Activated CD4-positive, alpha-beta T cell treated with anti-CD3 and anti-CD28 coated beads for 36 hours (primary cell): ENCODE measurements around the gene BUB3. TPM values are rescaled to one million over a fixed set of nuclear protein-coding genes. Genes with fewer than 3 reads are reported as not detected.

Experiments used
- ATAC-seq: fragments of 200-7000 bp; cut with Tn5 transposase; one replicate; pipeline ENCODE4 v1.10.0; 2021; ENCODE audit warnings: mild to moderate bottlenecking, moderate library complexity
- CTCF ChIA-PET: fragments of 350-600 bp; sonication (Branson Sonifier 250); formaldehyde crosslinking; loops from one replicate; lab custom pipeline; 2021; ENCODE audit warnings: antibody characterized with exemption; lab: Charles Lee
- POLR2A ChIA-PET: fragments of 350-600 bp; sonication (Branson Sonifier 250); formaldehyde crosslinking; loops from one replicate; lab custom pipeline; 2021; ENCODE audit warnings: antibody characterized with exemption, inconsistent platforms; lab: Charles Lee
- DNase-seq: peaks from one replicate; pipeline ENCODE4 v3.0.0-alpha.2; 2020
- H3K27ac Mint-ChIP-seq: one replicate; pipeline ENCODE4 v1.8.0; 2021; ENCODE audit warnings: mixed read lengths
- H3K27me3 Mint-ChIP-seq: one replicate; pipeline ENCODE4 v1.8.0; 2021; ENCODE audit warnings: mixed read lengths
- H3K36me3 Mint-ChIP-seq: one replicate; pipeline ENCODE4 v1.8.0; 2021; ENCODE audit warnings: low read depth, mixed read lengths
- H3K4me1 Mint-ChIP-seq: one replicate; pipeline ENCODE4 v1.8.0; 2021; ENCODE audit warnings: mixed read lengths
- H3K4me3 Mint-ChIP-seq: one replicate; pipeline ENCODE4 v1.8.0; 2021; ENCODE audit warnings: mild to moderate bottlenecking, moderate library complexity, mixed read lengths
- H3K9me3 Mint-ChIP-seq: one replicate; pipeline ENCODE4 v1.8.0; 2021; ENCODE audit warnings: low read depth, mixed read lengths
- intact Hi-C, 2 experiments: fragments of 100-400 bp; cut with DNase I in 1 of 2; cut with micrococcal nuclease in 1 of 2; formaldehyde crosslinking; loops; one replicate each; pipeline versions ENCODE4 v1.14.2 to v1.15.1; 2022 to 2024; cut with DNase I, micrococcal nuclease
- total RNA-seq, 2 experiments: library from RNA; stranded (reverse); gene quantifications; one replicate each; pipeline ENCODE4 v1.2.3, GENCODE V29; 2021

The BUB3 gene, protein sequence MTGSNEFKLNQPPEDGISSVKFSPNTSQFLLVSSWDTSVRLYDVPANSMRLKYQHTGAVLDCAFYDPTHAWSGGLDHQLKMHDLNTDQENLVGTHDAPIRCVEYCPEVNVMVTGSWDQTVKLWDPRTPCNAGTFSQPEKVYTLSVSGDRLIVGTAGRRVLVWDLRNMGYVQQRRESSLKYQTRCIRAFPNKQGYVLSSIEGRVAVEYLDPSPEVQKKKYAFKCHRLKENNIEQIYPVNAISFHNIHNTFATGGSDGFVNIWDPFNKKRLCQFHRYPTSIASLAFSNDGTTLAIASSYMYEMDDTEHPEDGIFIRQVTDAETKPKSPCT
- total RNA-seq, result 100 to 1,000 TPM; 230 to 242 TPM

DNA sequence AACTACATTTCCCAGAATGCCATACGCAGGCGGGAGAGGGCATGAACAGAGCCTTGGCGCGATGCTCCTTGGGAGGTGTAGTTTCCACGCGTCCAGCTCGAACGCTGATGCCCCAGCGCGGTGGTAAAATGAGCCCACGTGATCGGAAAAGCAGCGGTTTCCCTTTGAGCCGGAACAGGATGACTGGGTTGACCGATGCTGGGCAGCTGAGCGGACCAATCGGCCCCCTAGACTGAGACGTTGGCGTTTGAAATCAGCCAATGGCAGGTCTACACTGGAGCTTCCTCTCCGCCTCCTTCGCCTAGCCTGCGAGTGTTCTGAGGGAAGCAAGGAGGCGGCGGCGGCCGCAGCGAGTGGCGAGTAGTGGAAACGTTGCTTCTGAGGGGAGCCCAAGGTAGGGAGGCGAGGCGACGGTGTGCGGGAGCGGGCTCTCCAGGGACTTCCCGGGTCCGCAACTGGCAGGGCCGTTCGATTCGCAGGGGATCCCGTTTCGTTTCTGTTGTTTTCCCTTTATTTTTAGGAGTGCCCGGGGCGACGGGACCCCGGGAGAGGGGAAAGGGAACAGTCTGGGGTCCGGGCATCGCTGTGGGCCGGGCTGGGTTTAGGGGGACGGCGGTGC, at the start of gene BUB3:
BUB3 (plus strand) TSS at position 311 of the 619 bp plus-strand sequence. CDS start 516 bp downstream, outside the sequence.
- H3K36me3 Mint-ChIP-seq, result peaks cover 46% of the 10 kb centered on the region
- peak within 1 kb of the TSS; percentile 100 for H3K4me3 Mint-ChIP-seq
- CTCF ChIA-PET, result interaction anchor here (0.6 to 1.4 kb wide), 6 partner anchors 9 to 176 kb away, joined by 3 to 11 read pairs (median 4); no protein-coding TSS in a partner anchor
- H3K27me3 Mint-ChIP-seq, result peaks cover 8% of the 10 kb centered on the region
- H3K9me3 Mint-ChIP-seq, result peaks cover 4% of the 10 kb centered on the region
- H3K4me1 Mint-ChIP-seq, result peaks cover 72% of the 10 kb centered on the region
- ATAC-seq, result peak; percentile 90
- intact Hi-C loops, result loop anchor here (1.0 to 10.0 kb wide), 17 partner anchors 133 to 1763 kb away; partner anchors contain the start of genes C10orf88 (in 2 of the 2), FAM24B (in 2 of the 2), IKZF5 (in 2 of the 2) and ATE1 (in 1 of the 2)
- peak; percentile 97 for DNase-seq
- POLR2A ChIA-PET, result interaction anchor here (0.6 to 1.2 kb wide), 2 partner anchors 9 to 30 kb away, joined by 4 read pairs; no protein-coding TSS in a partner anchor
- H3K27ac Mint-ChIP-seq, result peak within 1 kb of the TSS; percentile 100

DNA sequence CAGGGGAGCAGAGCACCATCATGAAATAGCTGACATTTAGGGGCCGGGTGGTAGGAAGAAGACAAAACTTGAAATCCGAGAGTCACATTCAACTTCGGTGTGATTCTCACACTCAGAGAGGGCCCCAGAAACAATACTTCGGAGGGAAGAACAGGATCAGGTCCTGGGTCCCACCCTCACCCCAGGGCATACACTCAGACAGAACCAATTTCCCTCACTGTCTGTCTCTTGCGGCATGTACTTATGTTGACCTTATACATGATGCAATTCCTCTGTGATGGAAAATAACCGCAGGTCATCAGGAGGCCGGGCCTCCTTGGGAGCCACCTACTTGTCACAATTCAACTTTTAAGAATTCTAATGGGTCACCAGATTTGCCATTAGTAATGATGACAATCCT, 44.7 kb upstream of the BUB3 start:
- CTCF ChIA-PET, result no interaction called here

GRCh38 chr10:123117644-123118417, 36.4 kb upstream of the BUB3 start:
- POLR2A ChIA-PET, result no interaction called here
- H3K4me1 Mint-ChIP-seq, result no peaks in the 10 kb centered on the region
- H3K36me3 Mint-ChIP-seq, result no peaks in the 10 kb centered on the region
- H3K27me3 Mint-ChIP-seq, result peaks cover 33% of the 10 kb centered on the region
- intact Hi-C loops, result no loop called here
- no peaks in the 10 kb centered on the region for H3K9me3 Mint-ChIP-seq
- no peak overlapping the region for H3K4me3 Mint-ChIP-seq
- CTCF ChIA-PET, result no interaction called here
- ATAC-seq, result no peak
- H3K27ac Mint-ChIP-seq, result no peak overlapping the region
- DNase-seq, result no peak

More for the DNA sequence above, 44.7 kb upstream of the BUB3 start:
- intact Hi-C loops, result no loop called here
- DNase-seq (no peak), ATAC-seq (no peak)
- Mint-ChIP-seq H3K27me3 (peaks cover 14% of the 10 kb centered on the region), H3K27ac (no peak overlapping the region), H3K4me3 (no peak overlapping the region), H3K9me3 (no peaks in the 10 kb centered on the region), H3K4me1 (no peaks in the 10 kb centered on the region), H3K36me3 (no peaks in the 10 kb centered on the region)
- POLR2A ChIA-PET, result no interaction called here

DNA sequence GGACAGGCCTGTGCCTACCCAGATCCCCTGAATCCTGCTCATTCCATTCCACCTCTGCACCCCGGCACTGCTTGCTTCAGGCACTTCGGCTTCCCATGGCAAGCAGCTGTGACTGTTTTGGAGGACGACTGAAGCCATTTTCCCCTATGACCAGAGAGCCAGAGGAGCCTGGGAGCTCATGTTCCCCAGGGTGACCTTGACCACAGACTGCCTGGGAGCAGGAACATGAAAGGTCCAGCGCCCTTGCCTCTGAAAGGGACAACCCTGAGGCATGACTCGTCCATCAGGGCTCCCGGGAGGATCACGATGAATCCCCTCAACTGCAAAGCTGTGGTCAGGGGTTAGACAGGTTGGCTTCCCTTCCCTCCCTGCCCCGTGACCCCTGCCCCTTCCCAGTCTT, 35.1 kb upstream of the BUB3 start:
- CTCF ChIA-PET, result no interaction called here
- ATAC-seq (no peak), DNase-seq (no peak)
- intact Hi-C loops, result no loop called here
- Mint-ChIP-seq H3K27me3 (peaks cover 34% of the 10 kb centered on the region), H3K27ac (no peak overlapping the region), H3K36me3 (no peaks in the 10 kb centered on the region), H3K4me3 (no peak overlapping the region), H3K9me3 (no peaks in the 10 kb centered on the region), H3K4me1 (no peaks in the 10 kb centered on the region)
- POLR2A ChIA-PET, result no interaction called here

DNA sequence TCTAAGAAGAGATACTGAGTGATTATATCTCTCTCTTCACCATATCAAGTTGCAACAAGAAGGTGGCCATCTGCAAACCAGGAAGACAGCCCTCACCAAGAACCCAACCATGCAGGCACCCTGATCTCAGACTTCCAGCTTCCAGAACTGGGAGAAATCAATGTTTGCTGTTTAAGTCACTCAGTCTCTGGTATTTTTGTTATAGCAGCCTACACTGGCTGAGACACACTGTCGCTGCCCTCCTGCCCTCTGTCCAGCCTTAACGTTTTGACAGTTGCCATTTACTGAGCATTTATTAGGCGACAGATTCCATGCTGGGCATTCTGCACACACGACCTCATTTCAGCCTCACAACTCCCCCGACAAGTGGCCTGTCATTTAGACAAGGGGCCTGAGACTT, 28.0 kb upstream of the BUB3 start:
- intact Hi-C loops, result no loop called here
- Mint-ChIP-seq H3K36me3 (no peaks in the 10 kb centered on the region), H3K27ac (no peak overlapping the region), H3K4me3 (no peak overlapping the region), H3K9me3 (no peaks in the 10 kb centered on the region), H3K4me1 (no peaks in the 10 kb centered on the region), H3K27me3 (peaks cover 41% of the 10 kb centered on the region)
- no peak for DNase-seq
- ChIA-PET POLR2A (no interaction called here), CTCF (no interaction called here)
- no peak for ATAC-seq

DNA sequence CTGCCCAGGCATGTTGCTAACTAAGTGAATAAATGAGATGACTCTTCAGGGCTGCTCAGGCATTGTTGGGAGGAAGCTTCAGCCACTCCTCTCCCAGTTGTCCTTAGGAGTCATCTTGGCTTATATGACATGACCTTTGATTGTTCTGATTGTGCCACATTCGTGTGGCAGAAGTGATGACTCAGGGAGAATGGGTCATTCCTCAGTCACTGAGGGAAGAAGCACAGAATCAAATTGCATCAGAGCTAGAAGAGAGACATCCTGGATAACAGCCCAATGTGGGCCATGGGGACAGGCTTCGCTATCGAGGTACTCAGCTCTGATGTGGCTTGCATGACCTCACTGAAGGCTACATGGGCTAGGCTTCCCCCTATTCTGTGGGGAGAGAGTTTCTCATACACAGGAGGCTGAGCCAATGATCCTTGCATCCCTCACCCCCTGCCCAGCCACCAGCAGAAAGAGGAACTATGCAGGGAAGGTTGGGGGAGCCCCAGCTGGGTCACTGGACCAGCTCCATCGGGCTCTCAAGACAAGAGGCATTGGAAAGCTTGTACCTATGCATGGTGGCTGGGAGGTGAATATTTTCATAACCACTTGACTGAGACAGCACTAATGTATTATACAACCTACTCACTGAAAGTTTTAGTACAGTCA, 24.5 kb upstream of the BUB3 start:
- H3K4me3 Mint-ChIP-seq, result no peak overlapping the region
- H3K27me3 Mint-ChIP-seq, result peaks cover 67% of the 10 kb centered on the region
- no peaks in the 10 kb centered on the region for H3K9me3 Mint-ChIP-seq
- ChIA-PET POLR2A (no interaction called here), CTCF (interaction anchor here (1.0 kb wide), 1 partner anchor 16 kb away, joined by 4 read pairs; no protein-coding TSS in a partner anchor)
- ATAC-seq (no peak), DNase-seq (no peak)
- H3K4me1 Mint-ChIP-seq, result peaks cover 21% of the 10 kb centered on the region
- intact Hi-C loops, result loop anchor here in 1 of 2 experiments (10.0 kb wide), 1 partner anchor 845 kb away; no protein-coding TSS in a partner anchor
- H3K36me3 Mint-ChIP-seq, result no peaks in the 10 kb centered on the region
- no peak overlapping the region for H3K27ac Mint-ChIP-seq

DNA sequence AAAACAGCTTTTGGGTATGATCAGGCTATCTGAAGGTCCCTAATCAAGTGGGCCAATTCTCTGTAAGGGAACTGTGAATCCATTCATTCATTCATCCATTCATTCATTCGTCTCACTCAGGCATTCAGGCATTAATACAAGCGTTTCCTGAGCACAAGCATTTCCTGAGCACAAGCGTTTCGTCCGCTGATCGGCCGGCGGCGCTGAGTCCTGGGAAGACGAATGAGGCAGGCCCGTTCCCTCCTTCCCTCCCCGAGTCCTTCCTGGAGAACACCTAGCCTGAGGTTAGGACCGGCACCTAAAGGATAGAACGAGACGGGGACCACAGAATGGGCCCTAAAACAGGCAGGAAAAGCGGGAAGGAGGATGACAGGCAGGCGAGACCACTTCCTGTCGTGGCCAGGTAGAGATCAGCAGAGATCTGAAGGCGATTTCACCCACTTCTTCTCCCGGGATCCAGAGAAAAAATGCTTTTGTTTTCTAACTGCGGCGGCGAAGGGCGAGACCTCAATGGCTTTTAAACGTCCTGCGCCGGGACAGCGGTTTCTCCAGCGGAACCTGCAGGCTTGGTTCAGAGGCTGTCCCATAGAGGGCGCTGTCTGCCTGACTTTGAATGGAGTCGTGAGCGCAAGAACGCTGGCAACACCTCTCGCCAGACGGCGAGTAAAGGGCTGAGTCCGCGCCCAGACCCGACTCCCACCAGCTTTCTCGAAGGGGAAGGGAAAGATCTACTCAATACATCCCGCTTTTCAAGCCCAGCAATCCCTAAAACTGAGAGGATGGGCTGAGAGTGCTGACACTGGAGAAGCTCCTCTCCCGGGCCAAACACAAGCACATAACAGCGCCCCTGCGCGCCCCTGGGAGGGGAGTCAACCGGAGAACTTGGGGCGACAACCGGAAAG, 21.4 kb upstream of the BUB3 start:
- H3K27me3 Mint-ChIP-seq, result peaks cover 61% of the 10 kb centered on the region
- H3K4me3 Mint-ChIP-seq, result peak overlapping the region; percentile 59
- POLR2A ChIA-PET, result interaction anchor here (1.0 kb wide), 1 partner anchor 17 kb away, joined by 3 read pairs; no protein-coding TSS in a partner anchor
- peaks cover 2% of the 10 kb centered on the region for H3K36me3 Mint-ChIP-seq
- intact Hi-C loops, result loop anchor here (1.0 to 10.0 kb wide), 7 partner anchors 15 to 842 kb away; partner anchors contain the start of gene HMX2 (in 1 of the 2)
- DNase-seq, result peak; percentile 94
- H3K9me3 Mint-ChIP-seq, result no peaks in the 10 kb centered on the region
- ATAC-seq, result peak; percentile 69
- peaks cover 28% of the 10 kb centered on the region for H3K4me1 Mint-ChIP-seq
- CTCF ChIA-PET, result interaction anchor here (0.6 to 2.1 kb wide), 17 partner anchors 11 to 859 kb away, joined by 3 to 11 read pairs (median 3); partner anchors contain the start of gene BUB3
- no peak overlapping the region for H3K27ac Mint-ChIP-seq

GRCh38 chr10:123133541-123134342, 20.5 kb upstream of the BUB3 start:
- H3K9me3 Mint-ChIP-seq, result no peaks in the 10 kb centered on the region
- H3K4me3 Mint-ChIP-seq, result peak overlapping the region; percentile 55
- ChIA-PET POLR2A (interaction anchor here (0.6 to 1.0 kb wide), 2 partner anchors 11 to 16 kb away, joined by 3 to 4 read pairs; no protein-coding TSS in a partner anchor), CTCF (interaction anchor here (0.6 to 2.1 kb wide), 23 partner anchors 10 to 858 kb away, joined by 3 to 11 read pairs (median 3); partner anchors contain the start of gene BUB3)
- intact Hi-C loops, result loop anchor here (1.0 to 10.0 kb wide), 8 partner anchors 15 to 841 kb away; partner anchors contain the start of gene HMX2 (in 2 of the 2)
- DNase-seq (no peak), ATAC-seq (no peak)
- H3K4me1 Mint-ChIP-seq, result peaks cover 28% of the 10 kb centered on the region
- H3K36me3 Mint-ChIP-seq, result peaks cover 2% of the 10 kb centered on the region
- H3K27ac Mint-ChIP-seq, result no peak overlapping the region
- peaks cover 66% of the 10 kb centered on the region for H3K27me3 Mint-ChIP-seq

DNA sequence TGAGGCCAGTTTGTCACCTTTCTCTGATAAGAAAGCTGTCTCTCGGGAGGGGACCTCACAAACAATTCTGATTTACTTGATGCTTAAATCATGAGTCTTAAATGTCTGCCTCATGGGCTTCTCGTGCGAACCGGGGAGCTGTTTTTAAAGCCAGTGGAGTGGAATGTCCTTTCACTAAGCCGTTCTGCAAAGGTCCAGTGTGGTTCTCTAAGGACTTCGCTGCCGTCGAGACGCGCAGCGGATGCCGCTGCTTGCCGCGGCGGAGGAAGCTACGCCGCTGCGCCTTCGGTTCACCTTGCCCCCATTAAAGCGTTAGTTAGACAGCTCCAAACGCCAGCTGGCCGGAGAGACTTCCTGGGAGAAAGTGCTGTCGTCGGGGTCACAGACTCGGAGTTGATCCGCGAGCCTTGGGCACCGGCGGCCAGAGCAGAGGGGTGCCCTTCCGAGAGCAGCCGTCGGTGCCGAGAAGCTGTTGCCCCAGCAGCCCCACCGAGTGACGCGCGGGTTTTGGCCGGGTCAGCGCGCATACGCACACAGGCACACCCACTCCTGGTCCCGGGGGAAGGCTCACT, 19.8 kb upstream of the BUB3 start:
- CTCF ChIA-PET, result interaction anchor here (0.7 to 2.1 kb wide), 10 partner anchors 11 to 424 kb away, joined by 3 to 11 read pairs (median 4); partner anchors contain the start of gene BUB3
- intact Hi-C loops, result loop anchor here in 1 of 2 experiments (2.0 to 10.0 kb wide), 2 partner anchors 14 to 840 kb away; partner anchors contain the start of gene HMX2
- POLR2A ChIA-PET, result interaction anchor here (0.6 kb wide), 1 partner anchor 11 kb away, joined by 4 read pairs; no protein-coding TSS in a partner anchor
- DNase-seq (peak; percentile 26), ATAC-seq (no peak)
- H3K4me3 Mint-ChIP-seq, result peak overlapping the region; percentile 55
- peaks cover 2% of the 10 kb centered on the region for H3K36me3 Mint-ChIP-seq
- no peak overlapping the region for H3K27ac Mint-ChIP-seq
- H3K4me1 Mint-ChIP-seq, result peaks cover 29% of the 10 kb centered on the region
- no peaks in the 10 kb centered on the region for H3K9me3 Mint-ChIP-seq
- peaks cover 68% of the 10 kb centered on the region for H3K27me3 Mint-ChIP-seq
